ENCODE results near the gene ZFYVE21. TPM values are rescaled to one million over a fixed set of nuclear protein-coding genes. Genes with fewer than 3 reads are reported as not detected.

The ZFYVE21 gene
- total RNA-seq, 1 experiment from 2014 or later, result 49.7 TPM

DNA sequence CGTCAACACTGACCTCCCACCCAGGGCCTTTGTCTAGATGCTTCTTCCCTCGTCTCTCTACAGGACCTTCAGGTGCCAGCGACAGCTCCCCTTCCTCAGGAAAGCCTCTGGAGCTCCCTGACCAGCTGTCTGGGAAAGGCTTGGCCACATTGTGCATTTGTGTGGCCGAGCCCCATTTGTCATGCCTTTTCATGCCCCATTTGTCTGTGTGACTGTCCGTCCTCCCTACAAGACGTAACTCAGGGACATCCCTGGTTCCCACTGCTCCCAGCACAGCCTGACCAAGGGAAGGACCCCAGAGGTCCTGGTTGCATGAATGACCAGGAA lies 23.8 kb downstream of the ZFYVE21 start:
- no peaks in the 10 kb centered on the region for H3K79me2 ChIP-seq (ENCODE audit: insufficient read depth, low read length)
- no peak overlapping the region for H2AK5ac ChIP-seq (ENCODE audit: insufficient read length, low read length)
- H3K9me3 ChIP-seq (ENCODE audit: control insufficient read depth, low read depth, low read length), result no peaks in the 10 kb centered on the region
- DNase-seq, result no peak
- WGBS (ENCODE audit: extremely low coverage, insufficient read length, low lambda C conversion rate), result no CpG with 5 or more reads among the region's 6 CpGs
- H3K4me2 ChIP-seq (ENCODE audit: insufficient read depth, insufficient read length, low read length), result no peak overlapping the region
- H3K27me3 ChIP-seq (ENCODE audit: insufficient read depth, low read length), result no peaks in the 10 kb centered on the region
- TF ChIP-seq CTCF (conservative IDR thresholded peaks at IDR 0.05), result no peak
- no peak overlapping the region for H2BK5ac ChIP-seq (ENCODE audit: insufficient read length, low read length)
- H3K14ac ChIP-seq (ENCODE audit: insufficient read depth, low read length), result no peak overlapping the region
- no peak overlapping the region for H3K9ac ChIP-seq (ENCODE audit: extremely low read depth, insufficient read length, low read length)
- H3T11ph ChIP-seq (ENCODE audit: low read length), result no peak overlapping the region
- no peak overlapping the region for H2BK15ac ChIP-seq (ENCODE audit: low read depth, low read length)
- H4K20me1 ChIP-seq (ENCODE audit: control insufficient read depth, insufficient read depth, insufficient read length), result peaks cover 3% of the 10 kb centered on the region
- Mint-ChIP-seq H3K27me3 (ENCODE audit: low read depth) (no peaks in the 10 kb centered on the region), H3K4me3 (no peak overlapping the region; a peak in 1 of 5 replicates), H3K27ac (peak overlapping the region in 2 of 3 experiments; percentile 80 to 89; a peak in 5 of 7 replicates), H3K36me3 (ENCODE audit: insufficient read depth in 1 of 3, low read depth in 3 of 3) (peaks cover 3 to 26% (median 10%) of the 10 kb centered on the region in 3 experiments; a peak in 6 of 7 replicates), H3K9me3 (no peaks in the 10 kb centered on the region), H3K4me1 (peaks cover 19% of the 10 kb centered on the region in 2 experiments)
- H2BK12ac ChIP-seq (ENCODE audit: insufficient read length, low read depth, low read length), result no peak overlapping the region
- no peak overlapping the region for H2BK20ac ChIP-seq (ENCODE audit: low read depth, low read length, poor library complexity, severe bottlenecking)
- H2BK120ac ChIP-seq (ENCODE audit: low read depth, low read length, poor library complexity, severe bottlenecking), result no peak overlapping the region
- H4K5ac ChIP-seq (ENCODE audit: insufficient read length, low read depth, low read length), result no peak overlapping the region
- H3K56ac ChIP-seq (ENCODE audit: insufficient read length, low read depth, low read length), result no peak overlapping the region
- H3K4me1 ChIP-seq (ENCODE audit: insufficient read depth, low read length), result peaks cover 6% of the 10 kb centered on the region; the same call in 1 of the 2 replicates
- H3K18ac ChIP-seq (ENCODE audit: insufficient read length, low read depth, low read length), result no peak overlapping the region
- H3K23ac ChIP-seq (ENCODE audit: insufficient read length, low read depth, low read length), result no peak overlapping the region
- no peak overlapping the region for H3K4ac ChIP-seq (ENCODE audit: low read depth, low read length)
- H4K8ac ChIP-seq (replicated peaks; ENCODE audit: insufficient read length, low read depth, low read length), result no peak overlapping the region
- H4K91ac ChIP-seq (ENCODE audit: insufficient read length, low read depth, low read length), result no peak overlapping the region
- no peaks in the 10 kb centered on the region for H3K79me1 ChIP-seq (ENCODE audit: insufficient read depth, low read depth, low read length, poor library complexity, severe bottlenecking)
- H3K23me2 ChIP-seq (ENCODE audit: insufficient read length, low read depth, low read length, poor library complexity, severe bottlenecking), result no peaks in the 10 kb centered on the region
- no peak overlapping the region for H3K27ac ChIP-seq (ENCODE audit: insufficient read length, low read depth, low read length)
- no peak overlapping the region for H2AFZ ChIP-seq (ENCODE audit: low read length)
